ENCODE results near the gene GPR155.
A peak's percentile ranks its signal among the peaks of the same experiment; 100 is the strongest.
"Not testable (repeated sequence)": the region's sequence is repeated elsewhere in the genome, so short reads cannot be mapped to it uniquely, and the experiment has no call there.

GPR155 gene

GRCh38 chr2:174431902-174432301, 54.9 kb downstream of the GPR155 start:
- no peak for FAIRE-seq

DNA sequence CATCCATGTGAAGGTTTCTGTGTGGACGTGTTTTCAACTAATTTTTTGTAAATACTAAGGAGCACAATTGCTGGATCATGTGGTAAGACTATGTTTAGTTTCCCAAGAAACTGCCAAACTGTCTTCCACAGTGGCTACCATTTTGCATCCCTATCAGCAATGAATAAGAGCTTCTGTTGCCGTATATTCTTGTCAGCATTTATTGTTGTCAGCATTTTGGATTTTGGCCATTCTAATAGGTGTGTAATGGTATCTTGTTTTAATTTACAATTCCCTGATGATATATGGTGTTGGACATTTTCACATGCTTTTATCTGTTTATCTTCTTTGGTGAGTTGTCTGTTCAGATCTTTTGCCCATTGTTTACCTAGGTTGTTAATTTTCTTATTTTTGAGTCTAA, 56.8 kb downstream of the GPR155 start:
- no peak for FAIRE-seq

- FAIRE-seq = no peak
These were observed 58.6 kb downstream of the GPR155 start for GRCh38 chr2:174428214-174428613.

DNA sequence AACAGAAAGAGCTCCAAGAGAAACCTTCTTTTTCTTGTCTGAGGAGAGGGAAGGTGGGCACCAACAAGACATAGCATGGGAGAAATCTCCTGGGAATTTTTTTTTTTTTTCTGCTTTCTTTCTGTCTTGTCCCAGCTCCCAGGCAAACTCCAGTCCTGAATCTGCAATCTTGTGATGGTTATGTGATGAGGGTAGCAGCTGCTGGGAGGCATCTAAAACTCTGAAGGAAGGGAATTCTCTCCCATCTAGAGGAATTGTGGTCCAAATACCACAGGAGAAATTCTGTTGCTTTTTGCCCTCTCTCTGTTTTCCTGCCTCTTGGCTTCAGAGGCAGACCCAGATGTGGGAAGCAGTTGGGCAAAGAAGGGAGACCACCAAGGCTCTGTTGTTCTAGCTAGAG, 74.6 kb downstream of the GPR155 start:
- no peak for FAIRE-seq

DNA sequence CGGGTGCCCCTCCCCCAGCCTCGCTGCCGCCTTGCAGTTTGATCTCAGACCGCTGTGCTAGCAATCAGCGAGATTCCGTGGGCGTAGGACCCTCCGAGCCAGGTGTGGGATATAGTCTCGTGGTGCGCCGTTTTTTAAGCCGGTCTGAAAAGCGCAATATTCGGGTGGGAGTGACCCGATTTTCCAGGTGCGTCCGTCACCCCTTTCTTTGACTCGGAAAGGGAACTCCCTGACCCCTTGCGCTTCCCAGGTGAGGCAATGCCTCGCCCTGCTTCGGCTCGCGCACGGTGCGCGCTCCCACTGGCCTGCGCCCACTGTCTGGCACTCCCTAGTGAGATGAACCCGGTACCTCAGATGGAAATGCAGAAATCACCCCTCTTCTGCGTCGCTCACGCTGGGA, 76.8 kb downstream of the GPR155 start:
- not testable (repeated sequence) for FAIRE-seq

DNA sequence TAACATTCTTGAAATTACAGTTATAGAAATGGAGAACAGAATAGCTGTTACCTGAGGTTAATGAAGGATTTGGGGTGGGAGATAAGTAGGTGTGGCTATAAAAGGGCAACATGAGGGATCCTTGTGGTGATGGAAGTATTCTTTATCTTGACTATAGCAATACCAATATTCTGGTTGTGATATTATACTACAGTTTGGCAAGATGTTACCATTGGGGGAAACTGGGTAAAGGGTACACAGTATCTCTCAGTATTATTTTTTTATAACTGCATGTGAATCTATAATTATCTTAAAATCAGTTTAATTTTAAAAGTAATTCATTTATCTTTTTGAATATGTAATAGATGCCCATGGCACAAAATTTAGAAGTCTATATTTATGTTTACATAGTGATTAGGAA, 83.2 kb downstream of the GPR155 start:
- FAIRE-seq = no peak

DNA sequence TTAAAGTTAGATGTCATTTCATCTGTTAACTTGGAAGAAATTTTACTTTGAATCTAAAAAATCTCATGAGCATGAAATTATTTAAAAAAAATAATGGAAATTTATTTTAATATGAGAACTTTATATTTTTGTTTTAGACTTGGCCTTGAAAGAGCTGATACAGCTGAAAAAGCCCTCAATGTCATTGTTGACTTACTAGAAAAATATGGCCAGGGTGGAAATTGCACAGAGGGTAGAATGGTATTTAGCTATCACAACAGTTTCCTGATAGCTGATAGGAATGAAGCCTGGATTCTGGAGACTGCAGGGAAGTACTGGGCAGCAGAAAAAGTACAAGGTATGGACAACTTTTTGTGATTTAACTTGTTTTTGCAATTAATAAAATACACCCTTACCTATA, 86.0 kb downstream of the GPR155 start:
- no peak for FAIRE-seq

DNA sequence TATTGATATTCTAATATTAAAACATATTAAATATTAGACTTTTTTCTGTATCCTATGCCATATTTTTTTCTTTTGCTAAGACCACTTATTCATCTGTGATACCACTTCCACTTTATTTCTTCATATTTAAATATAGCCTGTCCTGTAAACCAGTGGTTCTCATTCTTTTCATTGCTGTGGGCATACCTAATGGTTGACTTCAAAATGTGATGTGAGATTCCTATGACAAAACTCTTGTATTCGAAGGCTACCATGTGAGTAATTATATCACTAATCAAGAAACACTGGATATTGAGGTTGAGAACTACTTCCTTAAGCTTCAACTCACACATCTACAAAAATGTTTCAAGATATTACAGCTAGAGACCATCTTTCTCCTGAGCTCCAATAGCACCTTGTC, 87.7 kb downstream of the GPR155 start:
- FAIRE-seq = peak; percentile 65

- no peak for FAIRE-seq
These were observed 89.1 kb downstream of the GPR155 start for GRCh38 chr2:174397773-174398172.

DNA sequence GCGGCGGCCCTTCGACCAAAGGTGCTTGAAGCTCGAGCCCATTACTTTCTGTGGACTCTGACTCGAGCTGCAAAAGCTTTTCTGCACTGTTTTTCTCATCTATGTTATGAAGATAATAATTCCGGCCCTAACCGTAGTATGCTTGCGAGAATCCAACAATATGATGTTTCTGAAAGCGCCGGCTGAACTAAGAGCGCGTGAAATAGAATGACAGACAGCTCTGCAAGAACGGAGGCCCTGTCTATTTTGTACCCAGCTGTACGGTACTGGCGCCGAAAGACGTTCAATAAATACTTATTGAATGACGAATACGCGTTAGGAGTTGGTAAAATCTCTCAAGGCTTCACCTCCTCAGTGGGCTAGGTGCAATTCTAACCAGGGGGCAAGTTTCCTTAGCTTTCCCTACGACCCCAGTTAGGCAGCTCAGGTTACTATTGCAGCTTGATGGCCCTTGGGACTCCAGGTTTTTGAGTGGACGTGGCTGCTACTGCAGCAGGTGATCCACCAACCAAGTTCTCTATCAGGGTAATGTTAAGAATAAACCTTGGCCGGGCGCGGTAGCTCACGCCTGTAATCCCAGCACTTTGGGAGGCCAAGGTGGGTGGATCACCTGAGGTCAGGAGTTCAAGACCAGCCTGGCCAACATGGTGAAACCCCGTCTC, 90.7 kb downstream of the GPR155 start:
- FAIRE-seq = no peak

GRCh38 chr2:174395284-174395968, 91.4 kb downstream of the GPR155 start, which contains the start of gene SCRN3:
Gene SCRN3, plus strand, starts transcription at chr2:174395730. Its CDS starts 2,554 bp downstream, at chr2:174398284.
- FAIRE-seq = peak; percentile 70

- no peak for FAIRE-seq
These were observed 94.1 kb downstream of the GPR155 start for GRCh38 chr2:174392706-174393105.

DNA sequence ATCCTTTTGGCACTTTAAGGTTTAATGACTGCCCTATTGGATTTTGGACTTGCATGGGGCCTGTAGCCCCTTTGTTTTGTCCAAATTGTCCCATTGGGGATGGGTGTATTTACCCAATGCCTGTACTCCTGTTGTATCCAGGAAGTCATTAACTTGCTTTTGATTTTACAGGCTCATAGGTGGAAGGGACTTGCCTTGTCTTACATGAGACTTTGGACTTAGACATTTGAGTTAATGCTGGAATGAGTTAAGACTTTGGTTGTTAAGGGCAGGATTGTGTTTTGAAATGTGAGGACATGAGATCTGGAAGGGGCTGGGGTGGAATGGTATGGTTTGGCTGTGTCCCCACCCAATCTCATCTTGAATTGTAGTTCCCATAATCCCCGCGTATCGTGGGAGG, 96.5 kb downstream of the GPR155 start:
- FAIRE-seq = not testable (repeated sequence)

DNA sequence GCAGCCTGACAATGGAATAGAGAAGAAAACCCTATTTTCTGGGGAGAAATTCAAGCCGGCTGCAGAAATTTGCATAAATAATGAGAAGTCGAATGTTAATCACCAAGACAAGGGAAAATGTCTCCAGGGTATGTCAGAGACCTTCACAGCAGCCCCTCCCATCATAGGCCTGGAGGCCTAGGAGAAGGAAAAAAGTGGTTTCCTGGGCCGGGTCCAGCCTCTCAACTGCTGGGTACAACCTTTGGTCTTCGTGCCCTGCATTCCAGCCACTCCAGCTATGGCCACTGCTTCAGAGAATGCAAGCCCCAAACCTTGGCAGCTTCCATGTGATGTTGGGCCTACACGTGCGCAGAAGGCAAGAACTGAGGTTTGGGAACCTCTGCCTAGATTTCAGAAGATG, 97.3 kb downstream of the GPR155 start:
- FAIRE-seq = no peak

GRCh38 chr2:174388706-174389105, 98.1 kb downstream of the GPR155 start:
- FAIRE-seq = not testable (repeated sequence)

GRCh38 chr2:174385201-174385600, 101.6 kb downstream of the GPR155 start:
- no peak for FAIRE-seq

- no peak for FAIRE-seq
These were observed 103.0 kb downstream of the GPR155 start for GRCh38 chr2:174383796-174384195.

All from TTC549 (cell line).